PFSK-1 (cell line): Measurements from ENCODE around the gene PLB1.

ENCODE experiments used
- POLR2AphosphoS5 ChIP-seq: IDR thresholded peaks from 2 replicates; pipeline ENCODE4 v1.6.1; 2012; ENCODE audit warnings: low read depth, mild to moderate bottlenecking, control low read depth, low read length, moderate library complexity
- SIN3A ChIP-seq: IDR thresholded peaks from 2 replicates; pipeline ENCODE4 v1.6.1; 2012; ENCODE audit warnings: mild to moderate bottlenecking, low read length, moderate library complexity, borderline replicate concordance; ENCODE audit not compliant: insufficient read depth
- TAF1 ChIP-seq: IDR thresholded peaks from 2 replicates; pipeline ENCODE4 v1.6.1; 2012; ENCODE audit warnings: low read length, control low read depth, borderline replicate concordance; ENCODE audit not compliant: insufficient read depth
- TF ChIP-seq, protein P1 (sequence below), 2 experiments: IDR thresholded peaks; 2 replicates each; pipeline versions ENCODE4 v1.6.1 to v1.8.0; 2011 to 2012; ENCODE audit warnings: low read depth in 2 of 2, low read length in 2 of 2, control low read depth in 1 of 2, inconsistent platforms in 1 of 2, mild to moderate bottlenecking in 1 of 2, moderate library complexity in 1 of 2; ENCODE audit not compliant: insufficient read depth in 1 of 2

DNA sequence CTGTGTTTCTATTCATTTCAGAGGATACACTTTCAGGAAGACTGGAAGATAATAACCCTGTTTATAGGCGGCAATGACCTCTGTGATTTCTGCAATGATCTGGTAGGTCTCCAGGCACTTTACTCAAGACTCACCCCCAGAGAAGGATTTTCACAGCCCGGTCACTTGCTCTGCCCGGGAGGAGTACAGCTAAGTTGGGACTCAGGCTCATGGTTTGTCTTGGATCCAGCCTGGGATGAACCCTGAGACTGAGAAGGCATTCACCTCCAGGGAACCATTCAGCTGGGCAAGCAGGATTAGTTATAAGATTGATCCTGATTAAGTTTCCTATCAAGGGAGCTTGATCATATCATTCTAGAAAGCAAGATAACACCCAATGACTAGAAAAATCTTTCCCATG is 83.7 kb downstream of the PLB1 start:
- TF ChIP-seq POLR2AphosphoS5 = no peak
- TF ChIP-seq TAF1 = no peak
- TF ChIP-seq, protein P1, sequence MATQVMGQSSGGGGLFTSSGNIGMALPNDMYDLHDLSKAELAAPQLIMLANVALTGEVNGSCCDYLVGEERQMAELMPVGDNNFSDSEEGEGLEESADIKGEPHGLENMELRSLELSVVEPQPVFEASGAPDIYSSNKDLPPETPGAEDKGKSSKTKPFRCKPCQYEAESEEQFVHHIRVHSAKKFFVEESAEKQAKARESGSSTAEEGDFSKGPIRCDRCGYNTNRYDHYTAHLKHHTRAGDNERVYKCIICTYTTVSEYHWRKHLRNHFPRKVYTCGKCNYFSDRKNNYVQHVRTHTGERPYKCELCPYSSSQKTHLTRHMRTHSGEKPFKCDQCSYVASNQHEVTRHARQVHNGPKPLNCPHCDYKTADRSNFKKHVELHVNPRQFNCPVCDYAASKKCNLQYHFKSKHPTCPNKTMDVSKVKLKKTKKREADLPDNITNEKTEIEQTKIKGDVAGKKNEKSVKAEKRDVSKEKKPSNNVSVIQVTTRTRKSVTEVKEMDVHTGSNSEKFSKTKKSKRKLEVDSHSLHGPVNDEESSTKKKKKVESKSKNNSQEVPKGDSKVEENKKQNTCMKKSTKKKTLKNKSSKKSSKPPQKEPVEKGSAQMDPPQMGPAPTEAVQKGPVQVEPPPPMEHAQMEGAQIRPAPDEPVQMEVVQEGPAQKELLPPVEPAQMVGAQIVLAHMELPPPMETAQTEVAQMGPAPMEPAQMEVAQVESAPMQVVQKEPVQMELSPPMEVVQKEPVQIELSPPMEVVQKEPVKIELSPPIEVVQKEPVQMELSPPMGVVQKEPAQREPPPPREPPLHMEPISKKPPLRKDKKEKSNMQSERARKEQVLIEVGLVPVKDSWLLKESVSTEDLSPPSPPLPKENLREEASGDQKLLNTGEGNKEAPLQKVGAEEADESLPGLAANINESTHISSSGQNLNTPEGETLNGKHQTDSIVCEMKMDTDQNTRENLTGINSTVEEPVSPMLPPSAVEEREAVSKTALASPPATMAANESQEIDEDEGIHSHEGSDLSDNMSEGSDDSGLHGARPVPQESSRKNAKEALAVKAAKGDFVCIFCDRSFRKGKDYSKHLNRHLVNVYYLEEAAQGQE (IDR thresholded peaks at IDR 0.05; ENCODE audit: insufficient read depth in 1 of 2, low read depth in 2 of 2, low read length in 2 of 2) = no peak
- TF ChIP-seq SIN3A = no peak
